Chondrocyte (in vitro differentiated cells): ENCODE measurements around the gene SND1. TPM values are rescaled to one million over a fixed set of nuclear protein-coding genes. Genes with fewer than 3 reads are reported as not detected.

Experiments used
- DNase-seq: peaks from one replicate; pipeline ENCODE4 v3.0.0; 2021; ENCODE audit warnings: mixed read lengths, low spot score
- H3K27ac Mint-ChIP-seq: one replicate; pipeline ENCODE4 v1.8.0; 2021; ENCODE audit warnings: mild to moderate bottlenecking, moderate library complexity, mixed read lengths; ENCODE audit not compliant: unreplicated experiment
- H3K27me3 Mint-ChIP-seq: 2 replicates; pipeline ENCODE4 v1.8.0; 2021; ENCODE audit warnings: low read depth, mixed read lengths
- H3K36me3 Mint-ChIP-seq: 2 replicates; pipeline ENCODE4 v1.8.0; 2021; ENCODE audit warnings: low read depth, mixed read lengths
- H3K4me1 Mint-ChIP-seq: 2 replicates; pipeline ENCODE4 v1.8.0; 2021; ENCODE audit warnings: low read depth, mild to moderate bottlenecking, mixed read lengths
- H3K4me3 Mint-ChIP-seq: one replicate; pipeline ENCODE4 v1.8.0; 2021; ENCODE audit warnings: mild to moderate bottlenecking, moderate library complexity, mixed read lengths; ENCODE audit not compliant: unreplicated experiment
- H3K9me3 Mint-ChIP-seq: 2 replicates; pipeline ENCODE4 v1.8.0; 2021; ENCODE audit warnings: low read depth, mixed read lengths
- CTCF ChIP-seq: fragments of 200-600 bp; sonication (generic); IDR thresholded peaks from 2 replicates; pipeline ENCODE4 v1.5.0; 2021; ENCODE audit warnings: antibody characterized with exemption, mild to moderate bottlenecking, moderate library complexity
- total RNA-seq: library from RNA; stranded (reverse); gene quantifications from 3 replicates; pipeline ENCODE4 v1.2.1, GENCODE V29; 2021

The SND1 gene
- total RNA-seq, 1 donor from 2014 or later = 229 TPM

- no peak for TF ChIP-seq CTCF
- Mint-ChIP-seq H3K4me3 (no peak overlapping the region), H3K36me3 (peaks cover 2% of the 10 kb centered on the region), H3K27me3 (no peaks in the 10 kb centered on the region), H3K27ac (no peak overlapping the region), H3K9me3 (no peaks in the 10 kb centered on the region), H3K4me1 (peaks cover 26% of the 10 kb centered on the region)
- DNase-seq = no peak
Measured at GRCh38 chr7:127895360-127895759, 243.4 kb downstream of the SND1 start.

DNA sequence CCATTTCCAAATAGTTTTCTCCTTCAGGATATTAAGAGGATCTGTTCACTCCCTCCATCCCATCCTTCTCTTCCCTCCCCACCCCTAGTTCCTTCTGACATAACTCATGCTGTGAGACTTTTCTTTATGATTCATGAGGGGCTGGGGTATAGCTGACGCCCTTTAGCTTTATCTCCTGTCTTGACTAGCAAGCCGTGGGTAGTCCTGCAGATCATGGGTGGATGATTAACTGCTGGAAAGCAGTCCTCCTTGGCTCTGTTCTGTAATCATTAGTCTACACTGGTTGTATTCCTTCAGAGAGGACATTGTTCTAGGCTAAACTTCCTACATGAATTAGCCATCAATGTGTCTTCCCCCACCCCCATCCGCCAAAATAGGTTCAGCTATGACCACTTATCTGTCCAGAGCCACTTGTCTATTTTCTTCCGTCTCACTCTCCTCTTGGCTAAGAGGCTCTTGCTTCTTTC lies 243.9 kb downstream of the SND1 start:
- peaks cover 28% of the 10 kb centered on the region for H3K4me1 Mint-ChIP-seq
- no peaks in the 10 kb centered on the region for H3K9me3 Mint-ChIP-seq
- H3K4me3 Mint-ChIP-seq = no peak overlapping the region
- H3K27ac Mint-ChIP-seq = no peak overlapping the region
- no peak for DNase-seq
- TF ChIP-seq CTCF = no peak
- H3K27me3 Mint-ChIP-seq = no peaks in the 10 kb centered on the region
- peaks cover 2% of the 10 kb centered on the region for H3K36me3 Mint-ChIP-seq

- Mint-ChIP-seq H3K4me1 (peaks cover 28% of the 10 kb centered on the region), H3K9me3 (no peaks in the 10 kb centered on the region), H3K27ac (no peak overlapping the region), H3K4me3 (no peak overlapping the region), H3K27me3 (no peaks in the 10 kb centered on the region), H3K36me3 (no peaks in the 10 kb centered on the region)
- DNase-seq = no peak
- TF ChIP-seq CTCF = no peak
Measured at GRCh38 chr7:127896659-127897058, 244.7 kb downstream of the SND1 start.

GRCh38 chr7:127897704-127898454 lies 245.9 kb downstream of the SND1 start:
- Mint-ChIP-seq H3K4me3 (no peak overlapping the region), H3K9me3 (no peaks in the 10 kb centered on the region), H3K27me3 (no peaks in the 10 kb centered on the region), H3K4me1 (peaks cover 36% of the 10 kb centered on the region), H3K36me3 (no peaks in the 10 kb centered on the region), H3K27ac (no peak overlapping the region)
- DNase-seq = no peak
- TF ChIP-seq CTCF = no peak

DNA sequence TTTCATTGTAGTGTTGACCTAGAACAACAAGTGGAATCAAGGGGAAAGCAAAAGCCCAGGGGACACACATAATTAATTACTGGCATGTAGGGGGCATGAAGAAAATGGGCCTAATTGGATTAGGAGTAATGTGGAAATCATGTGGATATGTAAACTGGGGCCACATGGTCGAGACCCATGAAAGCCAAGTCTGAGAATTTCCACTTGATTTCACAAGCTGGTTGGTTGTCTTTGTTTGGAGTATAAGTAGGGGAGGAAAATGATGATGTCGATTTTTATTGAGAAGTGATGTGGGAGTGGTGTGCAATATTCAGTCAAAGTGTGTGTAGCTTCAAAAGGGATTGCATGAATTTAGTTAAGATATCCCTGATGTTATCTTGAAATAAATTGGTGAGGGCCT lies 247.4 kb downstream of the SND1 start:
- no peaks in the 10 kb centered on the region for H3K9me3 Mint-ChIP-seq
- no peaks in the 10 kb centered on the region for H3K36me3 Mint-ChIP-seq
- no peak overlapping the region for H3K4me3 Mint-ChIP-seq
- H3K27ac Mint-ChIP-seq = no peak overlapping the region
- H3K4me1 Mint-ChIP-seq = peaks cover 37% of the 10 kb centered on the region
- DNase-seq = no peak
- no peak for TF ChIP-seq CTCF
- no peaks in the 10 kb centered on the region for H3K27me3 Mint-ChIP-seq
